HepG2 (cell line): Measurements from ENCODE around the gene NAP1L1. TPM values are rescaled to one million over a fixed set of nuclear protein-coding genes. Genes with fewer than 3 reads are reported as not detected.

Experiments used
- ATAC-seq: fragments of 200-7000 bp; cut with Tn5 transposase; 3 replicates; pipeline ENCODE4 v1.9.1; 2020; ENCODE audit warnings: mild to moderate bottlenecking, moderate library complexity
- BruUV-seq: library from RNA; stranded (reverse); fragments of 400-500 nt; replicated peaks from 2 replicates; lab custom pipeline; 2021; lab: Mats Ljungman, UMichigan
- CTCF ChIA-PET: fragments of 300-600 bp; formaldehyde crosslinking; extraction: SDS; loops from one replicate; lab custom pipeline; 2021; ENCODE audit warnings: low total read pairs, inconsistent platforms, low intra/inter-chr PET ratio; lab: Yijun Ruan, JAX
- POLR2A ChIA-PET: fragments of 350-600 bp; sonication (Branson Sonifier 250); formaldehyde crosslinking; loops from one replicate; lab custom pipeline; 2020; ENCODE audit warnings: antibody characterized with exemption, inconsistent platforms; lab: Yijun Ruan, JAX
- DNase-seq: peaks from one replicate; pipeline ENCODE4 v3.0.0-alpha.2; 2015; ENCODE audit warnings: low spot score
- FAIRE-seq: peaks from 3 replicates; lab custom pipeline; 2011; peaks lifted over from hg19 to GRCh38; lab: Jason Lieb, UNC
- H2AFZ ChIP-seq: one replicate; pipeline ENCODE4 v1.6.1; 2011; ENCODE audit warnings: low read length, inconsistent platforms
- H3K27ac ChIP-seq: fragments of 300-600 bp; 3 replicates; pipeline ENCODE4 v1.8.0; 2011; ENCODE audit warnings: mixed run types, mild to moderate bottlenecking, mixed read lengths, low read length, inconsistent platforms; ENCODE audit not compliant: insufficient read depth; ENCODE audit errors: extremely low read length
- H3K27me3 ChIP-seq, 2 experiments: fragments of 200-600 bp in 1 of 2; 2 replicates in 1 of 2; 3 replicates in 1 of 2; pipeline versions ENCODE4 v1.6.0 to v1.8.0; 2011; ENCODE audit warnings: low read length in 2 of 2, mild to moderate bottlenecking in 2 of 2, moderate library complexity in 2 of 2, inconsistent platforms in 1 of 2; ENCODE audit not compliant: insufficient read depth in 2 of 2, control insufficient read depth in 1 of 2
- H3K36me3 ChIP-seq, 2 experiments: fragments of 200-600 bp in 1 of 2; replicated peaks in 1 of 2; 2 replicates in 1 of 2; 3 replicates in 1 of 2; pipeline versions ENCODE4 v1.5.1 to v1.8.0; 2011; ENCODE audit warnings: low read length in 2 of 2, inconsistent platforms in 1 of 2; ENCODE audit not compliant: insufficient read depth in 2 of 2, control insufficient read depth in 1 of 2
- H3K4me1 ChIP-seq: 2 replicates; pipeline ENCODE4 v1.5.1; 2012; ENCODE audit warnings: low read length, inconsistent platforms; ENCODE audit not compliant: insufficient read depth
- H3K4me2 ChIP-seq: 2 replicates; pipeline ENCODE4 v1.6.0; 2011; ENCODE audit warnings: low read depth, low read length, inconsistent platforms
- H3K4me3 ChIP-seq, 3 experiments: fragments of 200-600 bp in 1 of 3; sonication (generic), shearing (Covaris generic) in 1 of 3; replicated peaks in 1 of 3; 2 replicates each; pipeline ENCODE4 v1.5.1; 2011 to 2016; ENCODE audit warnings: low read length in 3 of 3, inconsistent platforms in 2 of 3, low read depth in 2 of 3, mild to moderate bottlenecking in 2 of 3, control low read depth in 1 of 3, mixed read lengths in 1 of 3; ENCODE audit not compliant: insufficient read depth in 1 of 3
- H3K79me2 ChIP-seq: one replicate; pipeline ENCODE4 v1.6.1; 2011; ENCODE audit warnings: low read length, inconsistent platforms; ENCODE audit not compliant: insufficient read depth
- H3K9ac ChIP-seq: 2 replicates; pipeline ENCODE4 v1.6.0; 2011; ENCODE audit warnings: mild to moderate bottlenecking, low read depth, low read length, inconsistent platforms; ENCODE audit not compliant: insufficient read depth
- H3K9me3 ChIP-seq: 2 replicates; pipeline ENCODE4 v1.5.1; 2012; ENCODE audit warnings: mild to moderate bottlenecking, low read length
- H4K20me1 ChIP-seq: 2 replicates; pipeline ENCODE4 v1.6.0; 2011; ENCODE audit warnings: inconsistent platforms, mild to moderate bottlenecking, low read length, moderate library complexity; ENCODE audit not compliant: insufficient read depth
- ATAD3A ChIP-seq: sonication (generic); formaldehyde crosslinking; IDR thresholded peaks from 2 replicates; pipeline ENCODE4 v1.4.0; 2020; ENCODE audit warnings: missing genetic modification reagents
- EEA1 ChIP-seq: sonication (generic); formaldehyde crosslinking; IDR thresholded peaks from 2 replicates; pipeline ENCODE4 v1.5.1; 2020; ENCODE audit warnings: mild to moderate bottlenecking, missing genetic modification reagents, borderline replicate concordance
- FOXA1 ChIP-seq, 2 experiments: fragments of 450-650 bp in 1 of 2; sonication (generic) in 1 of 2; formaldehyde crosslinking in 1 of 2; IDR thresholded peaks; 2 replicates each; pipeline versions ENCODE4 v1.4.0 to v1.6.1; 2016 to 2020; ENCODE audit warnings: missing genetic modification reagents in 1 of 2
- GLI4 ChIP-seq: sonication (generic); formaldehyde crosslinking; IDR thresholded peaks from 2 replicates; pipeline ENCODE4 v1.5.1; 2020; ENCODE audit warnings: missing genetic modification reagents, mild to moderate bottlenecking, moderate library complexity, borderline replicate concordance
- HDAC1 ChIP-seq: sonication (generic); formaldehyde crosslinking; IDR thresholded peaks from 2 replicates; pipeline ENCODE4 v1.5.1; 2020; ENCODE audit warnings: mild to moderate bottlenecking, missing genetic modification reagents
- HMG20B ChIP-seq: conservative IDR thresholded peaks from 2 replicates; pipeline ENCODE4 v1.6.1; 2016; ENCODE audit warnings: missing genetic modification reagents, missing compliant biosample characterization
- NBN ChIP-seq: fragments of 450-650 bp; conservative IDR thresholded peaks from 2 replicates; pipeline ENCODE4 v1.6.1; 2017
- NR1H2 ChIP-seq: sonication (generic); formaldehyde crosslinking; IDR thresholded peaks from 2 replicates; pipeline ENCODE4 v1.8.1; 2022; ENCODE audit warnings: low read depth, missing genetic modification reagents, borderline replicate concordance
- POLR2A ChIP-seq, 2 experiments: IDR thresholded peaks; 2 replicates each; pipeline ENCODE4 v1.6.1; 2011; ENCODE audit warnings: low read depth in 2 of 2, low read length in 2 of 2, mild to moderate bottlenecking in 1 of 2, moderate library complexity in 1 of 2; ENCODE audit not compliant: insufficient read depth in 1 of 2
- SAFB2 ChIP-seq: sonication (generic); formaldehyde crosslinking; IDR thresholded peaks from 2 replicates; pipeline ENCODE4 v1.5.1; 2020; ENCODE audit warnings: missing genetic modification reagents, low read depth, mild to moderate bottlenecking, borderline replicate concordance
- SKI ChIP-seq: fragments of 450-650 bp; IDR thresholded peaks from one replicate; pipeline ENCODE4 v1.6.1; 2018; ENCODE audit warnings: mild to moderate bottlenecking; ENCODE audit not compliant: partially characterized antibody
- TBP ChIP-seq: sonication (generic); formaldehyde crosslinking; IDR thresholded peaks from 2 replicates; pipeline ENCODE4 v1.5.0; 2020; ENCODE audit warnings: missing genetic modification reagents
- ZNF232 ChIP-seq: sonication (generic); formaldehyde crosslinking; IDR thresholded peaks from 2 replicates; pipeline ENCODE4 v1.4.0; 2020; ENCODE audit warnings: missing genetic modification reagents, borderline replicate concordance
- ZNF260 ChIP-seq: sonication (generic); formaldehyde crosslinking; IDR thresholded peaks from 2 replicates; pipeline ENCODE4 v1.4.0; 2020; ENCODE audit warnings: missing genetic modification reagents, low read depth, mild to moderate bottlenecking, borderline replicate concordance
- ZNF335 ChIP-seq: sonication (generic); formaldehyde crosslinking; IDR thresholded peaks from 2 replicates; pipeline ENCODE4 v1.4.0; 2020; ENCODE audit warnings: missing genetic modification reagents
- ZNF790 ChIP-seq: sonication (generic); formaldehyde crosslinking; IDR thresholded peaks from 2 replicates; pipeline ENCODE4 v1.8.0; 2022; ENCODE audit warnings: missing genetic modification reagents, mild to moderate bottlenecking, borderline replicate concordance
- ZNF850 ChIP-seq: sonication (generic); formaldehyde crosslinking; conservative IDR thresholded peaks from 2 replicates; pipeline ENCODE4 v1.9.0; 2021; ENCODE audit warnings: mild to moderate bottlenecking, missing genetic modification reagents
- WGBS: methylation state at CpG from one replicate; pipeline ENCODE4 v1.1.6; 2017; ENCODE audit warnings: low lambda C conversion rate; 5-methylcytosine and 5-hydroxymethylcytosine counted together
- in situ Hi-C: cut with HindIII; loops from 2 replicates; pipeline ENCODE4 v1.10.0; 2017; ENCODE audit warnings: low pct_unique_long_range_greater_than_20kb; ENCODE audit not compliant: extremely low pct_ligation_motif_present
- intact Hi-C: fragments of 100-400 bp; cut with micrococcal nuclease; formaldehyde crosslinking; loops from one replicate; pipeline ENCODE4 v1.10.0; 2022; ENCODE audit not compliant: unreplicated experiment
- polyA plus RNA-seq, 8 experiments: library from polyadenylated mRNA; depleted of rRNA in 3 of 8; stranded (reverse) in 7 of 8; unstranded in 1 of 8; fragments of >200 nt; fragmentation: Illumina TruSeq in 4 of 8; extraction: Trizol in 4 of 8; gene quantifications; 2 replicates each; pipeline versions ENCODE4 v1.2.1 to v1.2.3, GENCODE V29; 2011 to 2016; ENCODE audit warnings: low read depth in 4 of 8, missing spikeins in 1 of 8, mixed read lengths in 1 of 8; ENCODE audit not compliant: insufficient read depth in 1 of 8
- total RNA-seq, 5 experiments: library from RNA; depleted of rRNA; stranded (reverse); fragments of >200 nt; fragmentation: Illumina TruSeq; extraction: Trizol; gene quantifications; 2 replicates each; pipeline ENCODE4 v1.2.3, GENCODE V29; 2016; ENCODE audit warnings: low read depth in 1 of 5
- TF ChIP-seq, protein P1 (sequence below), 2 experiments: fragments of 450-650 bp in 1 of 2; sonication (generic) in 1 of 2; formaldehyde crosslinking; IDR thresholded peaks; 2 replicates each; pipeline versions ENCODE4 v1.5.0 to v1.8.0; 2020 to 2022; ENCODE audit warnings: mild to moderate bottlenecking in 1 of 2, missing genetic modification reagents in 1 of 2
- TF ChIP-seq, protein P2 (sequence below): sonication (generic); formaldehyde crosslinking; IDR thresholded peaks from 2 replicates; pipeline ENCODE4 v1.8.1; 2023; ENCODE audit warnings: missing genetic modification reagents, mild to moderate bottlenecking, borderline replicate concordance
- TF ChIP-seq, protein P3 (sequence below): sonication (generic); formaldehyde crosslinking; IDR thresholded peaks from 2 replicates; pipeline ENCODE4 v1.4.0; 2020; ENCODE audit warnings: missing genetic modification reagents
- TF ChIP-seq, protein P4 (sequence below): sonication (generic); formaldehyde crosslinking; IDR thresholded peaks from 2 replicates; pipeline ENCODE4 v1.5.1; 2020; ENCODE audit warnings: missing genetic modification reagents, mild to moderate bottlenecking, borderline replicate concordance

NAP1L1 gene
- total and polyA plus RNA-seq, 2 of the 13 experiments (the other 11 are each of a cell fraction or from before 2014, with no cell fraction given), result 207 to 309 TPM

DNA sequence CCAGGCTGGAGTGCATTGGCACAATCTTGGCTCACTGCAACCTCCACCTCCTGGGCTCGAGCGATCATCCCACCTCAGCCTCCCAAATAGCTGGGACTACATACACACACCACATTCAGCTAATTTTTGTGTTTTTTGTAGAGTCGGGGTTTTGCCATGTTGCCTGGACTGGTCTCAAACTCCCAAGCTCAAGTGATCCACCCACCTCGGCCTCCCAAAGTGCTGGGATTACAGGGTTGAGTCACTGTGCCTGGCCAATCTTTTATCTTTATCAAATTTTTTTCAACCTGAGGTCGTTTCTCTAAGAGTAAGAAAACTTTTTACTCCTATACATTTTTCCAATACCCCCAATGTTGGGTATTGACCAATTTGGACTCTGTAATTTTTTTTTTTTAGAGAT lies 40.0 kb upstream of the NAP1L1 start (continued):
- no peak for TF ChIP-seq ATAD3A (CRISPR knock-in tag)
- TF ChIP-seq SAFB2 (CRISPR knock-in tag), result no peak
- TF ChIP-seq, protein P1, sequence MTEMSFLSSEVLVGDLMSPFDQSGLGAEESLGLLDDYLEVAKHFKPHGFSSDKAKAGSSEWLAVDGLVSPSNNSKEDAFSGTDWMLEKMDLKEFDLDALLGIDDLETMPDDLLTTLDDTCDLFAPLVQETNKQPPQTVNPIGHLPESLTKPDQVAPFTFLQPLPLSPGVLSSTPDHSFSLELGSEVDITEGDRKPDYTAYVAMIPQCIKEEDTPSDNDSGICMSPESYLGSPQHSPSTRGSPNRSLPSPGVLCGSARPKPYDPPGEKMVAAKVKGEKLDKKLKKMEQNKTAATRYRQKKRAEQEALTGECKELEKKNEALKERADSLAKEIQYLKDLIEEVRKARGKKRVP (CRISPR knock-in tag; IDR thresholded peaks at IDR 0.05), result no peak
- TF ChIP-seq ZNF232, result no peak

- ChIA-PET POLR2A (no interaction called here), CTCF (no interaction called here)
- H3K27ac ChIP-seq, result no peak overlapping the region
- BruUV-seq, result no TSS peak
- no peak overlapping the region for H2AFZ ChIP-seq
- H3K9me3 ChIP-seq, result no peaks in the 10 kb centered on the region
- TF ChIP-seq POLR2A (IDR thresholded peaks at IDR 0.05; ENCODE audit: insufficient read depth in 1 of 2, low read depth in 2 of 2, low read length in 2 of 2) (no peak), NBN (no peak), NR1H2 (no peak), HMG20B (no peak), TBP (CRISPR knock-in tag) (no peak), FOXA1 (IDR thresholded peaks at IDR 0.05) (no peak), FOXA1 (CRISPR knock-in tag; IDR thresholded peaks at IDR 0.05) (no peak), GLI4 (CRISPR knock-in tag) (no peak), ZNF260 (CRISPR knock-in tag) (no peak), ZNF850 (CRISPR knock-in tag) (no peak), EEA1 (CRISPR knock-in tag) (no peak), ZNF335 (CRISPR knock-in tag) (no peak), HDAC1 (CRISPR knock-in tag) (no peak), ZNF790 (no peak), SKI (no peak)
- TF ChIP-seq, protein P2, sequence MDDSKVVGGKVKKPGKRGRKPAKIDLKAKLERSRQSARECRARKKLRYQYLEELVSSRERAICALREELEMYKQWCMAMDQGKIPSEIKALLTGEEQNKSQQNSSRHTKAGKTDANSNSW (CRISPR knock-in tag), result no peak
- TF ChIP-seq, protein P3, sequence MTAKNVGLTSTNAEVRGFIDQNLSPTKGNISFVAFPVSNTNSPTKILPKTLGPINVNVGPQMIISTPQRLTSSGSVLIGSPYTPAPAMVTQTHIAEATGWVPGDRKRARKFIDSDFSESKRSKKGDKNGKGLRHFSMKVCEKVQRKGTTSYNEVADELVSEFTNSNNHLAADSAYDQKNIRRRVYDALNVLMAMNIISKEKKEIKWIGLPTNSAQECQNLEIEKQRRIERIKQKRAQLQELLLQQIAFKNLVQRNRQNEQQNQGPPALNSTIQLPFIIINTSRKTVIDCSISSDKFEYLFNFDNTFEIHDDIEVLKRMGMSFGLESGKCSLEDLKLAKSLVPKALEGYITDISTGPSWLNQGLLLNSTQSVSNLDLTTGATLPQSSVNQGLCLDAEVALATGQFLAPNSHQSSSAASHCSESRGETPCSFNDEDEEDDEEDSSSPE (CRISPR knock-in tag), result no peak
- TF ChIP-seq, protein P4, sequence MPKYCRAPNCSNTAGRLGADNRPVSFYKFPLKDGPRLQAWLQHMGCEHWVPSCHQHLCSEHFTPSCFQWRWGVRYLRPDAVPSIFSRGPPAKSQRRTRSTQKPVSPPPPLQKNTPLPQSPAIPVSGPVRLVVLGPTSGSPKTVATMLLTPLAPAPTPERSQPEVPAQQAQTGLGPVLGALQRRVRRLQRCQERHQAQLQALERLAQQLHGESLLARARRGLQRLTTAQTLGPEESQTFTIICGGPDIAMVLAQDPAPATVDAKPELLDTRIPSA (CRISPR knock-in tag), result no peak
- no peak overlapping the region for H3K4me2 ChIP-seq
- no peak overlapping the region for H3K4me3 ChIP-seq
- H3K79me2 ChIP-seq, result no peaks in the 10 kb centered on the region
- ATAC-seq, result no peak
- no peaks in the 10 kb centered on the region for H3K27me3 ChIP-seq
- DNase-seq, result no peak
- intact Hi-C loops, result no loop called here
- in situ Hi-C loops, result no loop called here
- no peak overlapping the region for H3K9ac ChIP-seq
- no peak for FAIRE-seq
- no peaks in the 10 kb centered on the region for H4K20me1 ChIP-seq
- no peaks in the 10 kb centered on the region for H3K4me1 ChIP-seq
- WGBS, result 3% methylated on average over 4 of the region's 4 CpGs
- H3K36me3 ChIP-seq, result no peaks in the 10 kb centered on the region
Observed at GRCh38 chr12:76123259-76124212, 39.1 kb upstream of the NAP1L1 start.
